Liver (tissue), 9 donors: ENCODE measurements around the gene RBM28. TPM values are rescaled to one million over a fixed set of nuclear protein-coding genes. Genes with fewer than 3 reads are reported as not detected.

ENCODE experiments used
- DNase-seq: peaks from one replicate; pipeline ENCODE4 v3.0.0-alpha.2; 2017; ENCODE audit warnings: low spot score
- H3K27ac ChIP-seq, 2 donors: one replicate each; pipeline ENCODE4 v1.7.0; 2013; ENCODE audit warnings: inconsistent platforms in 2 of 2, low read length in 2 of 2, control low read depth in 1 of 2, low read depth in 1 of 2, mild to moderate bottlenecking in 1 of 2
- H3K27me3 ChIP-seq, 4 donors: one replicate each; pipeline versions ENCODE4 v1.6.1 to v1.7.0; 2013; ENCODE audit warnings: low read length in 3 of 4, inconsistent platforms in 1 of 4, mild to moderate bottlenecking in 1 of 4, moderate library complexity in 1 of 4; ENCODE audit not compliant: control insufficient read depth in 4 of 4, insufficient read depth in 4 of 4
- H3K36me3 ChIP-seq, 4 donors: one replicate each; pipeline versions ENCODE4 v1.6.1 to v1.7.0; 2013; ENCODE audit warnings: low read length in 3 of 4, mild to moderate bottlenecking in 3 of 4, low read depth in 1 of 4, moderate library complexity in 1 of 4; ENCODE audit not compliant: control insufficient read depth in 4 of 4, insufficient read depth in 3 of 4
- H3K4me1 ChIP-seq, 4 donors: one replicate each; pipeline versions ENCODE4 v1.6.1 to v1.7.0; 2013; ENCODE audit warnings: low read length in 3 of 4, mild to moderate bottlenecking in 3 of 4, moderate library complexity in 1 of 4; ENCODE audit not compliant: control insufficient read depth in 4 of 4, insufficient read depth in 4 of 4
- H3K4me3 ChIP-seq, 3 donors: one replicate each; pipeline versions ENCODE4 v1.6.1 to v1.7.0; 2013; ENCODE audit warnings: low read length in 3 of 3, control low read depth in 1 of 3, low read depth in 1 of 3, mild to moderate bottlenecking in 1 of 3
- H3K9ac ChIP-seq, 2 donors: one replicate each; pipeline ENCODE4 v1.7.0; 2013; ENCODE audit warnings: low read length in 2 of 2, mild to moderate bottlenecking in 2 of 2, moderate library complexity in 2 of 2, control low read depth in 1 of 2, low read depth in 1 of 2
- H3K9me3 ChIP-seq, 4 donors: one replicate each; pipeline versions ENCODE4 v1.6.1 to v1.7.0; 2013; ENCODE audit warnings: low read length in 3 of 4; ENCODE audit not compliant: control insufficient read depth in 4 of 4
- EGR1 ChIP-seq, 2 donors: IDR thresholded peaks; 2 replicates each; pipeline ENCODE4 v1.6.1; 2016 to 2018; ENCODE audit warnings: antibody characterized with exemption in 2 of 2, low read depth in 2 of 2
- FOXA1 ChIP-seq: IDR thresholded peaks from 2 replicates; pipeline ENCODE4 v1.6.1; 2016; ENCODE audit warnings: antibody characterized with exemption
- FOXA2 ChIP-seq: IDR thresholded peaks from 2 replicates; pipeline ENCODE4 v1.6.1; 2016; ENCODE audit warnings: antibody characterized with exemption
- GABPA ChIP-seq, 2 donors: IDR thresholded peaks in 1 of 2; conservative IDR thresholded peaks in 1 of 2; 2 replicates each; pipeline ENCODE4 v1.6.1; 2016; ENCODE audit warnings: antibody characterized with exemption in 2 of 2, mild to moderate bottlenecking in 1 of 2, moderate library complexity in 1 of 2
- HNF4A ChIP-seq, 2 donors: conservative IDR thresholded peaks; 2 replicates each; pipeline ENCODE4 v1.6.1; 2016; ENCODE audit warnings: antibody characterized with exemption in 2 of 2, mild to moderate bottlenecking in 2 of 2
- HNF4G ChIP-seq: IDR thresholded peaks from 2 replicates; pipeline ENCODE4 v1.6.1; 2016; ENCODE audit warnings: antibody characterized with exemption
- JUND ChIP-seq, 2 donors: IDR thresholded peaks; 2 replicates each; pipeline ENCODE4 v1.6.1; 2016; ENCODE audit warnings: antibody characterized with exemption in 2 of 2
- NR2F2 ChIP-seq: IDR thresholded peaks from 2 replicates; pipeline ENCODE4 v1.6.1; 2016; ENCODE audit warnings: antibody characterized with exemption
- RAD21 ChIP-seq, 2 donors: IDR thresholded peaks; 2 replicates each; pipeline ENCODE4 v1.6.1; 2016; ENCODE audit warnings: antibody characterized with exemption in 2 of 2, mild to moderate bottlenecking in 2 of 2
- RXRA ChIP-seq, 2 donors: IDR thresholded peaks; 2 replicates each; pipeline ENCODE4 v1.6.1; 2017 to 2018; ENCODE audit warnings: antibody characterized with exemption in 2 of 2, mild to moderate bottlenecking in 1 of 2
- SP1 ChIP-seq: IDR thresholded peaks from 2 replicates; pipeline ENCODE4 v1.6.1; 2018; ENCODE audit warnings: antibody characterized with exemption, mild to moderate bottlenecking
- TAF1 ChIP-seq: conservative IDR thresholded peaks from 2 replicates; pipeline ENCODE4 v1.6.1; 2016; ENCODE audit warnings: antibody characterized with exemption, mild to moderate bottlenecking
- YY1 ChIP-seq: IDR thresholded peaks from 2 replicates; pipeline ENCODE4 v1.6.1; 2016; ENCODE audit warnings: antibody characterized with exemption, mild to moderate bottlenecking
- WGBS: extraction: QIAGEN DNeasy Blood & Tissue Kit; methylation state at CpG from one replicate; pipeline ENCODE4 v1.1.7; 2013; 5-methylcytosine and 5-hydroxymethylcytosine counted together
- polyA plus RNA-seq, 2 donors: library from polyadenylated mRNA; stranded (reverse) in 1 of 2; unstranded in 1 of 2; fragments of 200-250 nt in 1 of 2; fragments of >200 nt in 1 of 2; fragmentation: Nextera tagmentation in 1 of 2; extraction: Ambion mirVana in 1 of 2; gene quantifications; one replicate each; pipeline versions ENCODE4 v1.2.1 to v1.2.3, GENCODE V29; 2013 to 2015
- total RNA-seq, 2 donors: library from RNA; depleted of rRNA; stranded (reverse); fragments of >200 nt; gene quantifications; one replicate each; pipeline ENCODE4 v1.2.3, GENCODE V29; 2014
- TF ChIP-seq, protein P1 (sequence below): IDR thresholded peaks from 2 replicates; pipeline ENCODE4 v1.6.1; 2016; ENCODE audit warnings: antibody characterized with exemption
- TF ChIP-seq, protein P2 (sequence below): IDR thresholded peaks from 2 replicates; pipeline ENCODE4 v1.6.1; 2016; ENCODE audit warnings: antibody characterized with exemption
- TF ChIP-seq, protein P3 (sequence below): fragments of 150-350 bp; IDR thresholded peaks from 2 replicates; pipeline ENCODE4 v1.5.1; 2017; ENCODE audit warnings: improper control_type of control experiment, low read depth, low read length; ENCODE audit not compliant: missing input control
- TF ChIP-seq, protein P4 (sequence below): IDR thresholded peaks from 2 replicates; pipeline ENCODE4 v1.6.1; 2016; ENCODE audit warnings: antibody characterized with exemption, mild to moderate bottlenecking
- TF ChIP-seq, protein P5 (sequence below): IDR thresholded peaks from 2 replicates; pipeline ENCODE4 v1.6.1; 2016; ENCODE audit warnings: antibody characterized with exemption
- donor health status: healthy.
- donor health status: healthy.
- donor health status: healthy.
- donor health status: healthy.
- donor health status: healthy.

RBM28 gene
- total and polyA plus RNA-seq, 4 donors: 3.6 to 16.1 (median 11.7) TPM

DNA sequence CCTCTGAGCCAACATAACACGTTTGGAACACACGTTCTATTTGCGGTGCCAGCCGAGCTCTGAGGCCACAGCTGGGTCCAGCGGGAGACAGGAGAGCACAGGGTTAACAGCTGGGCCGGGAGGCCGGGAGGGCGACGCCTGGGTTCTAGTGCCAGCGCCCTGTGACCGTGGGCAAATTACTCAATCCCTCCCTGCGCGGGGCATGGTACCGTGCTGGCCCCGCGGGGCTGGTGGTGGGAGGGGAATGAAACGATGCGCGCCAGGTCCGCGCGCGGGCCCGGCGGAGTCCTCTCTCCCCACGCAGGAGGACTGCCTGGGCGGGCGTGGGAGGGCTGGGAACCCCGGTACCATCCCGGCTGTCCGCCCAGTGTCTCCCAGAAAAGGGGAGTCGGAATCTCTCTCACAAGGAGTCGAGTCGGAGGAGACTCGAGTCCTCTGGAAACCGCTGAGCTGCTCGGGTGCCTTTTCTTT lies 72.2 kb downstream of the RBM28 start:
- no peak overlapping the region for H3K27ac ChIP-seq

More for the DNA sequence above, 72.2 kb downstream of the RBM28 start:
- peak overlapping the region in 1 of 2 donors; percentile 23 for H3K9ac ChIP-seq
- peaks cover 0 to 3% (median 0%) of the 10 kb centered on the region in 4 donors for H3K27me3 ChIP-seq
- peak overlapping the region in 2 of 3 donors; percentile 19 to 27 for H3K4me3 ChIP-seq
- no peak for TF ChIP-seq YY1
- no peak for TF ChIP-seq FOXA2
- TF ChIP-seq HNF4G: no peak
- TF ChIP-seq HNF4A (conservative IDR thresholded peaks at IDR 0.05): no peak
- TF ChIP-seq FOXA1: no peak
- TF ChIP-seq, protein P1, sequence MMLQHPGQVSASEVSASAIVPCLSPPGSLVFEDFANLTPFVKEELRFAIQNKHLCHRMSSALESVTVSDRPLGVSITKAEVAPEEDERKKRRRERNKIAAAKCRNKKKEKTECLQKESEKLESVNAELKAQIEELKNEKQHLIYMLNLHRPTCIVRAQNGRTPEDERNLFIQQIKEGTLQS: no peak
- TF ChIP-seq, protein P2, sequence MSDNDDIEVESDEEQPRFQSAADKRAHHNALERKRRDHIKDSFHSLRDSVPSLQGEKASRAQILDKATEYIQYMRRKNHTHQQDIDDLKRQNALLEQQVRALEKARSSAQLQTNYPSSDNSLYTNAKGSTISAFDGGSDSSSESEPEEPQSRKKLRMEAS: no peak
- TF ChIP-seq NR2F2: no peak
- no peak for TF ChIP-seq JUND (IDR thresholded peaks at IDR 0.05)
- no peak for TF ChIP-seq SP1
- no peak for TF ChIP-seq RAD21 (IDR thresholded peaks at IDR 0.05)
- no peak for TF ChIP-seq GABPA (IDR thresholded peaks at IDR 0.05 in 1 of 2, conservative IDR thresholded peaks at IDR 0.05 in 1 of 2)
- TF ChIP-seq EGR1 (IDR thresholded peaks at IDR 0.05; ENCODE audit: low read depth in 2 of 2): no peak
- TF ChIP-seq, protein P3, sequence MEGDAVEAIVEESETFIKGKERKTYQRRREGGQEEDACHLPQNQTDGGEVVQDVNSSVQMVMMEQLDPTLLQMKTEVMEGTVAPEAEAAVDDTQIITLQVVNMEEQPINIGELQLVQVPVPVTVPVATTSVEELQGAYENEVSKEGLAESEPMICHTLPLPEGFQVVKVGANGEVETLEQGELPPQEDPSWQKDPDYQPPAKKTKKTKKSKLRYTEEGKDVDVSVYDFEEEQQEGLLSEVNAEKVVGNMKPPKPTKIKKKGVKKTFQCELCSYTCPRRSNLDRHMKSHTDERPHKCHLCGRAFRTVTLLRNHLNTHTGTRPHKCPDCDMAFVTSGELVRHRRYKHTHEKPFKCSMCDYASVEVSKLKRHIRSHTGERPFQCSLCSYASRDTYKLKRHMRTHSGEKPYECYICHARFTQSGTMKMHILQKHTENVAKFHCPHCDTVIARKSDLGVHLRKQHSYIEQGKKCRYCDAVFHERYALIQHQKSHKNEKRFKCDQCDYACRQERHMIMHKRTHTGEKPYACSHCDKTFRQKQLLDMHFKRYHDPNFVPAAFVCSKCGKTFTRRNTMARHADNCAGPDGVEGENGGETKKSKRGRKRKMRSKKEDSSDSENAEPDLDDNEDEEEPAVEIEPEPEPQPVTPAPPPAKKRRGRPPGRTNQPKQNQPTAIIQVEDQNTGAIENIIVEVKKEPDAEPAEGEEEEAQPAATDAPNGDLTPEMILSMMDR: no peak
- TF ChIP-seq, protein P4, sequence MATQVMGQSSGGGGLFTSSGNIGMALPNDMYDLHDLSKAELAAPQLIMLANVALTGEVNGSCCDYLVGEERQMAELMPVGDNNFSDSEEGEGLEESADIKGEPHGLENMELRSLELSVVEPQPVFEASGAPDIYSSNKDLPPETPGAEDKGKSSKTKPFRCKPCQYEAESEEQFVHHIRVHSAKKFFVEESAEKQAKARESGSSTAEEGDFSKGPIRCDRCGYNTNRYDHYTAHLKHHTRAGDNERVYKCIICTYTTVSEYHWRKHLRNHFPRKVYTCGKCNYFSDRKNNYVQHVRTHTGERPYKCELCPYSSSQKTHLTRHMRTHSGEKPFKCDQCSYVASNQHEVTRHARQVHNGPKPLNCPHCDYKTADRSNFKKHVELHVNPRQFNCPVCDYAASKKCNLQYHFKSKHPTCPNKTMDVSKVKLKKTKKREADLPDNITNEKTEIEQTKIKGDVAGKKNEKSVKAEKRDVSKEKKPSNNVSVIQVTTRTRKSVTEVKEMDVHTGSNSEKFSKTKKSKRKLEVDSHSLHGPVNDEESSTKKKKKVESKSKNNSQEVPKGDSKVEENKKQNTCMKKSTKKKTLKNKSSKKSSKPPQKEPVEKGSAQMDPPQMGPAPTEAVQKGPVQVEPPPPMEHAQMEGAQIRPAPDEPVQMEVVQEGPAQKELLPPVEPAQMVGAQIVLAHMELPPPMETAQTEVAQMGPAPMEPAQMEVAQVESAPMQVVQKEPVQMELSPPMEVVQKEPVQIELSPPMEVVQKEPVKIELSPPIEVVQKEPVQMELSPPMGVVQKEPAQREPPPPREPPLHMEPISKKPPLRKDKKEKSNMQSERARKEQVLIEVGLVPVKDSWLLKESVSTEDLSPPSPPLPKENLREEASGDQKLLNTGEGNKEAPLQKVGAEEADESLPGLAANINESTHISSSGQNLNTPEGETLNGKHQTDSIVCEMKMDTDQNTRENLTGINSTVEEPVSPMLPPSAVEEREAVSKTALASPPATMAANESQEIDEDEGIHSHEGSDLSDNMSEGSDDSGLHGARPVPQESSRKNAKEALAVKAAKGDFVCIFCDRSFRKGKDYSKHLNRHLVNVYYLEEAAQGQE: no peak
- no peak for TF ChIP-seq RXRA (IDR thresholded peaks at IDR 0.05)
- no peak for TF ChIP-seq TAF1
- TF ChIP-seq, protein P5, sequence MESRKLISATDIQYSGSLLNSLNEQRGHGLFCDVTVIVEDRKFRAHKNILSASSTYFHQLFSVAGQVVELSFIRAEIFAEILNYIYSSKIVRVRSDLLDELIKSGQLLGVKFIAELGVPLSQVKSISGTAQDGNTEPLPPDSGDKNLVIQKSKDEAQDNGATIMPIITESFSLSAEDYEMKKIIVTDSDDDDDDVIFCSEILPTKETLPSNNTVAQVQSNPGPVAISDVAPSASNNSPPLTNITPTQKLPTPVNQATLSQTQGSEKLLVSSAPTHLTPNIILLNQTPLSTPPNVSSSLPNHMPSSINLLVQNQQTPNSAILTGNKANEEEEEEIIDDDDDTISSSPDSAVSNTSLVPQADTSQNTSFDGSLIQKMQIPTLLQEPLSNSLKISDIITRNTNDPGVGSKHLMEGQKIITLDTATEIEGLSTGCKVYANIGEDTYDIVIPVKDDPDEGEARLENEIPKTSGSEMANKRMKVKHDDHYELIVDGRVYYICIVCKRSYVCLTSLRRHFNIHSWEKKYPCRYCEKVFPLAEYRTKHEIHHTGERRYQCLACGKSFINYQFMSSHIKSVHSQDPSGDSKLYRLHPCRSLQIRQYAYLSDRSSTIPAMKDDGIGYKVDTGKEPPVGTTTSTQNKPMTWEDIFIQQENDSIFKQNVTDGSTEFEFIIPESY: no peak
- 6% methylated on average over 37 of the region's 37 CpGs for WGBS
- no peak for DNase-seq
- H3K9me3 ChIP-seq: no peaks in the 10 kb centered on the region
- H3K36me3 ChIP-seq: no peaks in the 10 kb centered on the region
- H3K4me1 ChIP-seq: peaks cover 2 to 21% (median 17%) of the 10 kb centered on the region in 4 donors
